Measurements from ENCODE around the gene RNF5.

GRCh38 chr6:32202186-32202585 lies 24.0 kb downstream of the RNF5 start:
- no peak for TF ChIP-seq POLR2A (IDR thresholded peaks at IDR 0.05)
- TF ChIP-seq, protein P1, sequence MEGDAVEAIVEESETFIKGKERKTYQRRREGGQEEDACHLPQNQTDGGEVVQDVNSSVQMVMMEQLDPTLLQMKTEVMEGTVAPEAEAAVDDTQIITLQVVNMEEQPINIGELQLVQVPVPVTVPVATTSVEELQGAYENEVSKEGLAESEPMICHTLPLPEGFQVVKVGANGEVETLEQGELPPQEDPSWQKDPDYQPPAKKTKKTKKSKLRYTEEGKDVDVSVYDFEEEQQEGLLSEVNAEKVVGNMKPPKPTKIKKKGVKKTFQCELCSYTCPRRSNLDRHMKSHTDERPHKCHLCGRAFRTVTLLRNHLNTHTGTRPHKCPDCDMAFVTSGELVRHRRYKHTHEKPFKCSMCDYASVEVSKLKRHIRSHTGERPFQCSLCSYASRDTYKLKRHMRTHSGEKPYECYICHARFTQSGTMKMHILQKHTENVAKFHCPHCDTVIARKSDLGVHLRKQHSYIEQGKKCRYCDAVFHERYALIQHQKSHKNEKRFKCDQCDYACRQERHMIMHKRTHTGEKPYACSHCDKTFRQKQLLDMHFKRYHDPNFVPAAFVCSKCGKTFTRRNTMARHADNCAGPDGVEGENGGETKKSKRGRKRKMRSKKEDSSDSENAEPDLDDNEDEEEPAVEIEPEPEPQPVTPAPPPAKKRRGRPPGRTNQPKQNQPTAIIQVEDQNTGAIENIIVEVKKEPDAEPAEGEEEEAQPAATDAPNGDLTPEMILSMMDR (IDR thresholded peaks at IDR 0.05): no peak

All from testis (tissue), 2 donors.